NCI-H2081 treated with DMSO at 0.1 percent for 48 hours (cell line): ENCODE results near the gene BRDT.

Experiments
- DNase-seq: peaks from one replicate; lab custom pipeline; 2025; lab: John Stamatoyannopoulos, UW

The BRDT gene

GRCh38 chr1:91949356-91949699 lies at the start of gene BRDT:
Gene BRDT (plus strand): TSS chr1:91949401. CDS start chr1:91962755, 13,354 bp downstream.
- no peak for DNase-seq

- DNase-seq: no peak
These were observed 48.6 kb upstream of the BRDT start for GRCh38 chr1:91900562-91900961.

- DNase-seq: no peak
These were observed 48.0 kb upstream of the BRDT start for GRCh38 chr1:91901231-91901630.

- DNase-seq: no peak
These were observed 36.9 kb upstream of the BRDT start for GRCh38 chr1:91912266-91912665.

GRCh38 chr1:91913018-91913417 lies 36.2 kb upstream of the BRDT start:
- no peak for DNase-seq

GRCh38 chr1:91916046-91916445 lies 33.2 kb upstream of the BRDT start:
- DNase-seq: no peak

- no peak for DNase-seq
These were observed 32.3 kb upstream of the BRDT start for GRCh38 chr1:91916811-91917460.

GRCh38 chr1:91919962-91920361 lies 29.2 kb upstream of the BRDT start:
- no peak for DNase-seq

- DNase-seq: no peak
These were observed 25.1 kb upstream of the BRDT start for GRCh38 chr1:91924146-91924545.

- DNase-seq: no peak
These were observed 23.4 kb upstream of the BRDT start for GRCh38 chr1:91925644-91926435.

- no peak for DNase-seq
These were observed 21.2 kb upstream of the BRDT start for GRCh38 chr1:91928026-91928425.

- no peak for DNase-seq
These were observed 20.0 kb upstream of the BRDT start for GRCh38 chr1:91929250-91929649.

- no peak for DNase-seq
These were observed 11.6 kb upstream of the BRDT start for GRCh38 chr1:91937613-91938012.

GRCh38 chr1:91940496-91940895 lies 8.7 kb upstream of the BRDT start:
- DNase-seq: no peak

- DNase-seq: no peak
These were observed 5.1 kb upstream of the BRDT start for GRCh38 chr1:91944087-91944486.

GRCh38 chr1:91948097-91948496 lies 1.1 kb upstream of the BRDT start:
- no peak for DNase-seq

GRCh38 chr1:91948501-91949355 lies 473 bp upstream of the BRDT start:
- DNase-seq: no peak

GRCh38 chr1:91952187-91952586 lies 3.0 kb downstream of the BRDT start:
- DNase-seq: no peak

GRCh38 chr1:91958926-91959325 lies 9.7 kb downstream of the BRDT start:
- DNase-seq: no peak

- no peak for DNase-seq
These were observed 19.1 kb downstream of the BRDT start for GRCh38 chr1:91968334-91968733.

- no peak for DNase-seq
These were observed 30.2 kb downstream of the BRDT start for GRCh38 chr1:91979383-91979782.

- DNase-seq: no peak
These were observed 31.5 kb downstream of the BRDT start for GRCh38 chr1:91980663-91981062.
